Breast epithelium (tissue), 4 donors: Measurements from ENCODE around the gene AEBP2. TPM values are rescaled to one million over a fixed set of nuclear protein-coding genes. Genes with fewer than 3 reads are reported as not detected.

Experiments used
- DNase-seq, 2 donors: peaks; one replicate each; pipeline ENCODE4 v3.0.0-alpha.2; 2019; ENCODE audit warnings: low spot score in 2 of 2
- H3K27ac ChIP-seq, 2 donors: fragments of 200-600 bp; sonication (generic) in 1 of 2; one replicate each; pipeline ENCODE4 v1.5.1; 2016 to 2019; ENCODE audit warnings: mild to moderate bottlenecking in 1 of 2
- H3K27me3 ChIP-seq, 2 donors: fragments of 200-600 bp; sonication (generic) in 1 of 2; one replicate each; pipeline versions ENCODE4 v1.5.1 to v1.6.0; 2017 to 2019; ENCODE audit warnings: control low read depth in 1 of 2, mild to moderate bottlenecking in 1 of 2
- H3K36me3 ChIP-seq: fragments of 200-600 bp; one replicate; pipeline ENCODE4 v1.5.1; 2019
- H3K4me1 ChIP-seq, 2 donors: fragments of 200-600 bp; sonication (generic); one replicate each; pipeline ENCODE4 v1.5.1; 2016 to 2019; ENCODE audit warnings: control low read depth in 1 of 2
- H3K4me3 ChIP-seq, 3 donors: fragments of 200-600 bp; sonication (generic); 1 replicate in 2 of 3; 2 replicates in 1 of 3; pipeline ENCODE4 v1.5.1; 2016 to 2019; ENCODE audit warnings: mild to moderate bottlenecking in 3 of 3, moderate library complexity in 2 of 3
- H3K9me3 ChIP-seq, 2 donors: fragments of 200-600 bp; sonication (generic) in 1 of 2; one replicate each; pipeline ENCODE4 v1.5.1; 2016 to 2019; ENCODE audit warnings: control low read depth in 1 of 2
- POLR2A ChIP-seq: fragments of 450-650 bp; IDR thresholded peaks from one replicate; pipeline ENCODE4 v1.6.1; 2016; ENCODE audit warnings: antibody characterized with exemption, mild to moderate bottlenecking, moderate library complexity
- POLR2AphosphoS5 ChIP-seq, 3 donors: sonication (generic); formaldehyde crosslinking; IDR thresholded peaks; one replicate each; pipeline ENCODE4 v1.6.1; 2017; ENCODE audit warnings: antibody characterized with exemption in 3 of 3
- intact Hi-C: fragments of 100-400 bp; cut with DNase I; formaldehyde crosslinking; loops from one replicate; pipeline ENCODE4 v1.15.1; 2023; ENCODE audit warnings: low total_unique reads
- total RNA-seq, 3 donors: library from RNA; depleted of rRNA; stranded (reverse); fragments of >200 nt; gene quantifications; one replicate each; pipeline ENCODE4 v1.1.0, GENCODE V29; 2016
- TF ChIP-seq, protein P1 (sequence below), 3 donors: fragments of 450-650 bp; IDR thresholded peaks; one replicate each; pipeline ENCODE4 v1.5.1; 2016 to 2017; ENCODE audit warnings: antibody characterized with exemption in 3 of 3, mild to moderate bottlenecking in 3 of 3, moderate library complexity in 3 of 3

AEBP2 gene
- total RNA-seq, 3 donors from 2014 or later = 38.2 to 50.3 (median 42.0) TPM

DNA sequence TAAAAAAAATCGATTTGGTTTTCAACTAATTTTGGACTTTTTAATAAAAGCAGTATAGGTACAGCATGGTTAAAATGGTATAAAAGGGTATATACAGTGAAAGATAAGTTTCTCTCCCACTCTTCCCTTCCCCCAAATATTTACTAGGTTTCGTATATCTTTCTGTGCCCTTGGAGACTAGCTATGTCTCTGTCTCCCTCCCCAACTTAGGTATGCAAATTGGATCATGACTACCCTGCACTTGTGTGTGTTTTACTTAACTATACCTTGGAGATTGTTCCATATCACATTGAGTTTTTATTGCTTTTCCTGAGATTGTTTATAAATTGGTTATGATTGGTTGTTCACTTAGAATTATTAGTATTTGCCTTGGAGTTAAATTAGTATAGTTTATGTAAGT is 19.4 kb downstream of the AEBP2 start:
- H3K4me1 ChIP-seq = peaks cover 0 to 3% of the 10 kb centered on the region in 2 donors
- DNase-seq = no peak
- H3K4me3 ChIP-seq = no peak overlapping the region
- TF ChIP-seq POLR2AphosphoS5 (IDR thresholded peaks at IDR 0.05) (no peak), POLR2A (no peak)
- TF ChIP-seq, protein P1, sequence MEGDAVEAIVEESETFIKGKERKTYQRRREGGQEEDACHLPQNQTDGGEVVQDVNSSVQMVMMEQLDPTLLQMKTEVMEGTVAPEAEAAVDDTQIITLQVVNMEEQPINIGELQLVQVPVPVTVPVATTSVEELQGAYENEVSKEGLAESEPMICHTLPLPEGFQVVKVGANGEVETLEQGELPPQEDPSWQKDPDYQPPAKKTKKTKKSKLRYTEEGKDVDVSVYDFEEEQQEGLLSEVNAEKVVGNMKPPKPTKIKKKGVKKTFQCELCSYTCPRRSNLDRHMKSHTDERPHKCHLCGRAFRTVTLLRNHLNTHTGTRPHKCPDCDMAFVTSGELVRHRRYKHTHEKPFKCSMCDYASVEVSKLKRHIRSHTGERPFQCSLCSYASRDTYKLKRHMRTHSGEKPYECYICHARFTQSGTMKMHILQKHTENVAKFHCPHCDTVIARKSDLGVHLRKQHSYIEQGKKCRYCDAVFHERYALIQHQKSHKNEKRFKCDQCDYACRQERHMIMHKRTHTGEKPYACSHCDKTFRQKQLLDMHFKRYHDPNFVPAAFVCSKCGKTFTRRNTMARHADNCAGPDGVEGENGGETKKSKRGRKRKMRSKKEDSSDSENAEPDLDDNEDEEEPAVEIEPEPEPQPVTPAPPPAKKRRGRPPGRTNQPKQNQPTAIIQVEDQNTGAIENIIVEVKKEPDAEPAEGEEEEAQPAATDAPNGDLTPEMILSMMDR (IDR thresholded peaks at IDR 0.05) = no peak
- H3K27me3 ChIP-seq = no peaks in the 10 kb centered on the region
- H3K36me3 ChIP-seq = no peaks in the 10 kb centered on the region
- intact Hi-C loops = no loop called here
- no peaks in the 10 kb centered on the region for H3K9me3 ChIP-seq
- no peak overlapping the region for H3K27ac ChIP-seq

DNA sequence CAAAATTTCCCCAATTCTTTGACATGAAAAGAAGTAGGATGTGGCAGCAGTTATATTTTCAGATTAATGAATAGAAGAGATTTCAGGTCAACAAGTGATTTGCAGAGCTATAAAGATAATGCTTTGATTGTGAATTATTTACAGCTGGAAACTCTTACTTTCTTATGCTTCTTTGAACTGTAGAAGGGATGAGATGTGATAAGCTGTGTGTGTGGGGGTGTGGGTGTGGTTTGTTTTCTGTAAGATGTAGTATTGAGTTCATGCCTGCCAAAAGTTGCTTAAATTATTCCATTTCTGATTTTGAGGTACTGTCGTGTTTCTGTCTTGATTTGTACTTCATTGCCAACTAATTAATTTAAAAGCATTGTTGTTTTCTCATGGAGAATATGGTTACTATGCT is 22.7 kb downstream of the AEBP2 start:
- H3K36me3 ChIP-seq = no peaks in the 10 kb centered on the region
- no peak overlapping the region for H3K4me3 ChIP-seq
- TF ChIP-seq, protein P1 (IDR thresholded peaks at IDR 0.05) = no peak
- TF ChIP-seq POLR2A (no peak), POLR2AphosphoS5 (IDR thresholded peaks at IDR 0.05) (no peak)
- H3K27ac ChIP-seq = no peak overlapping the region
- intact Hi-C loops = no loop called here
- H3K9me3 ChIP-seq = no peaks in the 10 kb centered on the region
- no peaks in the 10 kb centered on the region for H3K27me3 ChIP-seq
- peaks cover 0 to 3% of the 10 kb centered on the region in 2 donors for H3K4me1 ChIP-seq
- no peak for DNase-seq

DNA sequence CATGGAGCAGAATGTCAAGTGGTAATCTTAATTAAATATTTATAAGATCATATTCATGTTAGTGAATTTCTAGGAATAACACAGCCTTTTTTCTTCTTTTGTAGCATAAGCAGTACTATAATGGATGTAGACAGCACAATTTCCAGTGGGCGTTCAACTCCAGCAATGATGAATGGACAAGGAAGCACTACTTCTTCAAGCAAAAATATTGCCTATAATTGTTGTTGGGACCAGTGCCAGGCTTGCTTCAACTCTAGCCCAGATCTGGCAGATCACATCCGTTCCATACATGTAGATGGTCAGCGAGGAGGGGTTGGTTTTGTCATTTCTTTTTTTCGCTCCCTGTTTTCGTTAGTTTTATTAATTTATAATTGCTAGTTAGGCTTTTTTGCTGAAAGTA is 23.1 kb downstream of the AEBP2 start:
- intact Hi-C loops = no loop called here
- no peak for DNase-seq
- Histone ChIP-seq H3K9me3 (no peaks in the 10 kb centered on the region), H3K4me1 (peaks cover 0 to 3% of the 10 kb centered on the region in 2 donors), H3K36me3 (no peaks in the 10 kb centered on the region), H3K27me3 (no peaks in the 10 kb centered on the region), H3K27ac (no peak overlapping the region), H3K4me3 (no peak overlapping the region)
- no peak for TF ChIP-seq POLR2A
- TF ChIP-seq, protein P1 (IDR thresholded peaks at IDR 0.05) = no peak
- TF ChIP-seq POLR2AphosphoS5 (IDR thresholded peaks at IDR 0.05) = no peak

DNA sequence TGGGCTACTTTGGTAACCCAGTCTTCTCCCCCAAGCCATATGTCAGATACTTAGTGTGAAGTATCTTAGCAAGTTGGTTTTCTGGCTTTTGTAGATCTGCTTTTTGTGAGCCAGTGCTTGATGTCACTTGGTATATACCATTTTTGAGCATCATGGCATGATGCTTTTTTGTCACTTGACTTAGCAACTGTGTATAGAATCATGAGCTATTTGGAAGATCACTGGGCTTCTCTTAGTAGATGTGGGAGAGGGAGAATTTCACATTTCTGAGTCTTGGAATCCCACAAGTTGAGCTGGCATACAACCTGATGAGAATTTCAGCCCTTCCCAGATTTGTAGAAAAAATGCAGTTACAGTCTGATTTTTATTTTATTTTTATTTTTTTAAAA is 24.9 kb downstream of the AEBP2 start:
- Histone ChIP-seq H3K4me3 (no peak overlapping the region), H3K27me3 (no peaks in the 10 kb centered on the region), H3K27ac (no peak overlapping the region), H3K4me1 (peaks cover 0 to 3% of the 10 kb centered on the region in 2 donors), H3K9me3 (no peaks in the 10 kb centered on the region), H3K36me3 (no peaks in the 10 kb centered on the region)
- TF ChIP-seq POLR2AphosphoS5 (IDR thresholded peaks at IDR 0.05) = no peak
- TF ChIP-seq, protein P1 (IDR thresholded peaks at IDR 0.05) = no peak
- TF ChIP-seq POLR2A = no peak
- no peak for DNase-seq
- intact Hi-C loops = no loop called here

DNA sequence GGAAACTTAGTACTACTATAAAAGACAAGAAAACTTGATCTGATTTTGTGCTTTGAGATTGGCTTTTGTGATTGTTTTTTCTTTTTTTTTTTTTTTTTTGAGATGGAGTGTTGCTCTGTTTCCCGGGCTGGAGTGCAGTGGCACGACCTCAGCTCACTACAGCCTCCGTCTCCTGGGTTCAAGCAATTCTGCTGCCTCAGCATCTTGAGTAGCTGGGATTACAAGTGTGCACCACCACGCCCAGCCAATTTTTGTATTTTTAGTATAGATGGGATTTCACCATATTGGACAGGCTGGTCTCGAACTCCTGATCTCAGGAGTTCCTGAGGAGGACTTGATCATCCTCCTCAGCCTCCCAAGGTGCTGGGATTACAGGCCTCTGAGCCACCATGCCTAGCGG is 26.4 kb downstream of the AEBP2 start:
- Histone ChIP-seq H3K9me3 (no peaks in the 10 kb centered on the region), H3K4me3 (no peak overlapping the region), H3K27ac (no peak overlapping the region), H3K36me3 (no peaks in the 10 kb centered on the region), H3K4me1 (peaks cover 0 to 3% of the 10 kb centered on the region in 2 donors), H3K27me3 (no peaks in the 10 kb centered on the region)
- TF ChIP-seq, protein P1 (IDR thresholded peaks at IDR 0.05) = no peak
- TF ChIP-seq POLR2A = no peak
- TF ChIP-seq POLR2AphosphoS5 (IDR thresholded peaks at IDR 0.05) = no peak
- no peak for DNase-seq
- intact Hi-C loops = no loop called here
